ENCODE measurements around the gene MS4A3. TPM values are rescaled to one million over a fixed set of nuclear protein-coding genes. Genes with fewer than 3 reads are reported as not detected.
A peak's percentile ranks its signal among the peaks of the same experiment; 100 is the strongest.

The MS4A3 gene
- total and polyA plus RNA-seq, 9 of the 15 experiments (the other 6 are each of a cell fraction or from before 2014, with no cell fraction given): 3.4 to 94.5 (median 58.8) TPM

DNA sequence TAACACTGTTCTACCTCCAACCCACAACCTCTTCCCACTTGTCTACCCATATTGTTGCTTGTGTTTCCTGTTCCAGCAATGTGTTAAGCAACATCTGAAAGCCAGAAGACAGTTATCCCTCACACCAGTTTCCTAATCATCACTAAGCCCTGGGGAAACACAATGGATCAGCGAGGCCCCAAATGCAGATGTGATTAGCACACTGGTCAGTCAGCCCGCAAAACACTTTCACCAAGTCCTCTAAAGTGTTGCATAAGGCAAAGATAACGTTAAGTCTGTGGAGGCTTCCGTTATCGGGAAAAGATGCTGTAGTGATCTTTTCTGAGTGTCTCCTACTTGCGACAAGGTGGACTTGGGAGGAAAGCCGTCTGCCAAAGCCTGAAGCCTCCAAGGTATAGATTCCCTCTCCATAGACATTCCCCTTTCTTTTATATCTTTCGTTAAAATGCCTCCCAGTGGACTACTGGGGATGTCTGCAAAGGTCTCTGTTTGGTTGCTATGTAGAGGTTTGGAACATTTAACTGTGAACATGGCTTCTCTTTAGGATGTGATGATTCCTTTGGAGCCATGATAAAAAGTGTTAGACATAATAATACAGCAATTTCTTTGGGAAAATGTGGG lies at the start of gene MS4A3 (continued):
- no peak for TF ChIP-seq MGA (IDR thresholded peaks at IDR 0.05)
- TF ChIP-seq RUNX1 (IDR thresholded peaks at IDR 0.05; ENCODE audit: low read depth): 0 out of 2 replicates have a peak, but pooled peaks have one; percentile 15
- TF ChIP-seq RBM15 (IDR thresholded peaks at IDR 0.05; ENCODE audit: insufficient read depth, low read length): no peak
- TF ChIP-seq C11orf30 (IDR thresholded peaks at IDR 0.05; ENCODE audit: low read depth): no peak
- no peak for TF ChIP-seq FOXK1 (CRISPR knock-in tag; IDR thresholded peaks at IDR 0.05; ENCODE audit: borderline replicate concordance)
- TF ChIP-seq RFX1 (IDR thresholded peaks at IDR 0.05): no peak
- no peak for TF ChIP-seq ZBTB12 (CRISPR knock-in tag; IDR thresholded peaks at IDR 0.05)
- no peak for TF ChIP-seq KLF10 (CRISPR knock-in tag; IDR thresholded peaks at IDR 0.05)
- TF ChIP-seq ZBTB26 (CRISPR knock-in tag; IDR thresholded peaks at IDR 0.05): no peak
- TF ChIP-seq, protein P1, sequence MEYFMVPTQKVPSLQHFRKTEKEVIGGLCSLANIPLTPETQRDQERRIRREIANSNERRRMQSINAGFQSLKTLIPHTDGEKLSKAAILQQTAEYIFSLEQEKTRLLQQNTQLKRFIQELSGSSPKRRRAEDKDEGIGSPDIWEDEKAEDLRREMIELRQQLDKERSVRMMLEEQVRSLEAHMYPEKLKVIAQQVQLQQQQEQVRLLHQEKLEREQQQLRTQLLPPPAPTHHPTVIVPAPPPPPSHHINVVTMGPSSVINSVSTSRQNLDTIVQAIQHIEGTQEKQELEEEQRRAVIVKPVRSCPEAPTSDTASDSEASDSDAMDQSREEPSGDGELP (CRISPR knock-in tag; IDR thresholded peaks at IDR 0.05; ENCODE audit: borderline replicate concordance): no peak; the same call in 1 of the 2 replicates
- no peak for TF ChIP-seq ZNF165 (CRISPR knock-in tag; IDR thresholded peaks at IDR 0.05; ENCODE audit: borderline replicate concordance)
- no peak for TF ChIP-seq ZNF134 (CRISPR knock-in tag; conservative IDR thresholded peaks at IDR 0.05)
- no peak for TF ChIP-seq BHLHE40 (IDR thresholded peaks at IDR 0.05; ENCODE audit: low read length)

All from K562 (cell line).